Hematopoietic multipotent progenitor cell treated with erythropoietin and hydrocortisone succinate and interleukin-3 and kit ligand, for 4 days (in vitro differentiated cells): ENCODE data around the gene CITED2.
"Not testable (repeated sequence)": the region's sequence is repeated elsewhere in the genome, so short reads cannot be mapped to it uniquely, and the experiment has no call there.

Experiments
- DNase-seq: peaks from one replicate; pipeline ENCODE4 v3.0.0-alpha.2; 2015

The CITED2 gene

GRCh38 chr6:139364302-139364981 lies 10.0 kb downstream of the CITED2 start:
- DNase-seq = peak; percentile 84

GRCh38 chr6:139363797-139364196 lies 10.7 kb downstream of the CITED2 start:
- DNase-seq = not testable (repeated sequence)

- DNase-seq = not testable (repeated sequence)
These were observed 11.3 kb downstream of the CITED2 start for GRCh38 chr6:139363123-139363522.

- DNase-seq = peak; percentile 83
These were observed 13.2 kb downstream of the CITED2 start for GRCh38 chr6:139361211-139361610.

GRCh38 chr6:139356924-139357323 lies 17.5 kb downstream of the CITED2 start:
- DNase-seq = no peak

- no peak for DNase-seq
These were observed 18.5 kb downstream of the CITED2 start for GRCh38 chr6:139355777-139356445.

- DNase-seq = no peak
These were observed 19.3 kb downstream of the CITED2 start for GRCh38 chr6:139355172-139355571.

- no peak for DNase-seq
These were observed 20.3 kb downstream of the CITED2 start for GRCh38 chr6:139354189-139354588.

- no peak for DNase-seq
These were observed 24.9 kb downstream of the CITED2 start for GRCh38 chr6:139349464-139350020.

GRCh38 chr6:139346392-139346791 lies 28.1 kb downstream of the CITED2 start:
- DNase-seq = no peak

GRCh38 chr6:139344186-139344963 lies 30.1 kb downstream of the CITED2 start:
- no peak for DNase-seq

- DNase-seq = no peak
These were observed 31.2 kb downstream of the CITED2 start for GRCh38 chr6:139343052-139343750.

GRCh38 chr6:139341060-139341459 lies 33.4 kb downstream of the CITED2 start:
- no peak for DNase-seq

GRCh38 chr6:139338795-139339194 lies 35.7 kb downstream of the CITED2 start:
- peak; percentile 62 for DNase-seq

- peak; percentile 77 for DNase-seq
These were observed 36.6 kb downstream of the CITED2 start for GRCh38 chr6:139337830-139338229.

- DNase-seq = no peak
These were observed 37.4 kb downstream of the CITED2 start for GRCh38 chr6:139337001-139337400.

- DNase-seq = peak; percentile 20
These were observed 38.0 kb downstream of the CITED2 start for GRCh38 chr6:139336488-139336887.

- no peak for DNase-seq
These were observed 38.8 kb downstream of the CITED2 start for GRCh38 chr6:139335447-139336210.

- DNase-seq = peak; percentile 29
These were observed 39.5 kb downstream of the CITED2 start for GRCh38 chr6:139334806-139335446.

GRCh38 chr6:139330826-139331500 lies 43.5 kb downstream of the CITED2 start:
- DNase-seq = no peak

- DNase-seq = no peak
These were observed 44.1 kb downstream of the CITED2 start for GRCh38 chr6:139330306-139330705.
